Measurements from ENCODE around the gene PRPF6. TPM values are rescaled to one million over a fixed set of nuclear protein-coding genes. Genes with fewer than 3 reads are reported as not detected.

Gene PRPF6
- polyA plus RNA-seq, 1 experiment: 52.3 TPM

GRCh38 chr20:64024141-64024990 lies 43.4 kb downstream of the PRPF6 start:
- Histone ChIP-seq H3K36me3 (ENCODE audit: control insufficient read depth, insufficient read depth, low read length) (peaks cover 58% of the 10 kb centered on the region), H3K4me3 (ENCODE audit: low read depth, low read length) (no peak overlapping the region), H3K27me3 (ENCODE audit: control insufficient read depth, insufficient read depth, low read length) (no peaks in the 10 kb centered on the region)
- CTCF ChIA-PET: no interaction called here
- DNase-seq (ENCODE audit: low read depth): no peak
- TF ChIP-seq CTCF (IDR thresholded peaks at IDR 0.05; ENCODE audit: insufficient read depth, low read depth, low read length): no peak
- POLR2A ChIA-PET: no interaction called here

GRCh38 chr20:64025101-64025825 lies 44.3 kb downstream of the PRPF6 start:
- ChIA-PET CTCF (no interaction called here), POLR2A (no interaction called here)
- no peak overlapping the region for H3K4me3 ChIP-seq (ENCODE audit: low read depth, low read length)
- no peak for DNase-seq (ENCODE audit: low read depth)
- H3K27me3 ChIP-seq (ENCODE audit: control insufficient read depth, insufficient read depth, low read length): no peaks in the 10 kb centered on the region
- TF ChIP-seq CTCF (IDR thresholded peaks at IDR 0.05; ENCODE audit: insufficient read depth, low read depth, low read length): no peak
- H3K36me3 ChIP-seq (ENCODE audit: control insufficient read depth, insufficient read depth, low read length): peaks cover 61% of the 10 kb centered on the region

GRCh38 chr20:64025826-64026412 lies 45.0 kb downstream of the PRPF6 start:
- no peak for DNase-seq (ENCODE audit: low read depth)
- no peak overlapping the region for H3K4me3 ChIP-seq (ENCODE audit: low read depth, low read length)
- H3K27me3 ChIP-seq (ENCODE audit: control insufficient read depth, insufficient read depth, low read length): no peaks in the 10 kb centered on the region
- ChIA-PET CTCF (interaction anchor here (0.6 kb wide), 1 partner anchor 1645 kb away, joined by 4 read pairs; no protein-coding TSS in a partner anchor), POLR2A (no interaction called here)
- no peak for TF ChIP-seq CTCF (IDR thresholded peaks at IDR 0.05; ENCODE audit: insufficient read depth, low read depth, low read length)
- H3K36me3 ChIP-seq (ENCODE audit: control insufficient read depth, insufficient read depth, low read length): peaks cover 61% of the 10 kb centered on the region

- no peak for DNase-seq (ENCODE audit: low read depth)
- Histone ChIP-seq H3K36me3 (ENCODE audit: control insufficient read depth, insufficient read depth, low read length) (peaks cover 56% of the 10 kb centered on the region), H3K27me3 (ENCODE audit: control insufficient read depth, insufficient read depth, low read length) (no peaks in the 10 kb centered on the region), H3K4me3 (ENCODE audit: low read depth, low read length) (no peak overlapping the region)
- TF ChIP-seq CTCF (IDR thresholded peaks at IDR 0.05; ENCODE audit: insufficient read depth, low read depth, low read length): no peak
- ChIA-PET CTCF (interaction anchor here (1.1 to 2.8 kb wide), 3 partner anchors 10 to 32 kb away, joined by 3 to 11 read pairs (median 3); no protein-coding TSS in a partner anchor), POLR2A (no interaction called here)
Measured at GRCh38 chr20:64027981-64028685, 47.2 kb downstream of the PRPF6 start.
